ENCODE measurements around the gene CALML4.

DNA sequence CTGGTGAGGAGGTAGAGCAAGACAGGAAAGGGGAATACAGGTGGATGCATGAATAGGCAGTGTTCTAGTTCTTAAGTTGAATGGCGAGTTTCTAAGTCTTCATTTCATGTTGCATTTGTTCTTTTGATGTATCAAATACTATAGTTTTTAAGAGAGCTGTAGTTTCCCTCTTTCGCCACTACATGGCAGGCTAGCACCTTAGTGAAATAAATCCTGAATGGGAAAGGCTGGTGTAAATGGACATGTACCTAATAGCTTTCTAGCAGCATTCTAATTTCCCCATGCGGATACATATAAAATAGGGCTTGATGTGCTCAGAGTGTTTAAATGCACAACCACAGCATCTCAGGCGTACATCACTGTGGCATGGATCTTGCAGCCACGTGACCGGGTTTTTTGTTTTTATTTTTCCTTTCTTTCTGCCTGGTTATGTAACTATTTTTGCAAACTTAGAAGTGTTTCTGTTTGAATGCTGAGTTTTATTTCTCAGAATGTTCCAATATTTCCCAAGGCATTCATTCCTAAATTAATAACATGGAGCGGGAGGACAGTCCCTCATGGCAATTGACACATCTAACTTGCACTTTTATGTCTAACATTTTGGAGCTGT, 47.9 kb upstream of the CALML4 start:
- TF ChIP-seq POLR2A (IDR thresholded peaks at IDR 0.05), result no peak
- TF ChIP-seq CTCF (IDR thresholded peaks at IDR 0.05), result peak; percentile 68 to 94 (median 90)
